ENCODE results near the gene C2orf49.
"Not testable (repeated sequence)": the region's sequence is repeated elsewhere in the genome, so short reads cannot be mapped to it uniquely, and the experiment has no call there.

The C2orf49 gene

GRCh38 chr2:105323111-105323510 is 14.2 kb upstream of the C2orf49 start:
- no peak for DNase-seq

GRCh38 chr2:105324101-105324500 is 13.2 kb upstream of the C2orf49 start:
- no peak for DNase-seq

- DNase-seq = no peak
Observed at GRCh38 chr2:105324732-105325131, 12.6 kb upstream of the C2orf49 start.

GRCh38 chr2:105325389-105325963 is 11.9 kb upstream of the C2orf49 start:
- DNase-seq = no peak

GRCh38 chr2:105327271-105327670 is 10.1 kb upstream of the C2orf49 start:
- not testable (repeated sequence) for DNase-seq

GRCh38 chr2:105327690-105328089 is 9.7 kb upstream of the C2orf49 start:
- DNase-seq = no peak

GRCh38 chr2:105328281-105329196 is 8.8 kb upstream of the C2orf49 start:
- peak; percentile 31 for DNase-seq

GRCh38 chr2:105329197-105329554 is 8.2 kb upstream of the C2orf49 start:
- no peak for DNase-seq

- DNase-seq = peak; percentile 46
Observed at GRCh38 chr2:105329561-105330495, 7.5 kb upstream of the C2orf49 start, which contains the start of gene TGFBRAP1. TGFBRAP1 (minus strand) TSS chr2:105329735; CDS start chr2:105308301, 21,434 bp downstream.

GRCh38 chr2:105330681-105331375 is 6.5 kb upstream of the C2orf49 start:
- no peak for DNase-seq

- DNase-seq = no peak
Observed at GRCh38 chr2:105334211-105334610, 3.1 kb upstream of the C2orf49 start.

GRCh38 chr2:105335469-105335868 is 1.9 kb upstream of the C2orf49 start:
- no peak for DNase-seq

- DNase-seq = no peak
Observed at GRCh38 chr2:105336786-105337121, 586 bp upstream of the C2orf49 start.

GRCh38 chr2:105338020-105338385 is 663 bp downstream of the C2orf49 start:
- no peak for DNase-seq

GRCh38 chr2:105339414-105339813 is 2.1 kb downstream of the C2orf49 start:
- DNase-seq = no peak

GRCh38 chr2:105344704-105345345 is 7.5 kb downstream of the C2orf49 start:
- no peak for DNase-seq

GRCh38 chr2:105357122-105357521 is 19.8 kb downstream of the C2orf49 start:
- DNase-seq = no peak

- no peak for DNase-seq
Observed at GRCh38 chr2:105358593-105358992, 21.3 kb downstream of the C2orf49 start.

- DNase-seq = no peak
Observed at GRCh38 chr2:105361102-105361889, 24.0 kb downstream of the C2orf49 start.

GRCh38 chr2:105362862-105363591 is 25.7 kb downstream of the C2orf49 start:
- DNase-seq = no peak

Data from CD4-positive, alpha-beta T cell treated with Interleukin-15 for 1 hour (primary cell).